ENCODE measurements around the gene KCNC1. TPM values are rescaled to one million over a fixed set of nuclear protein-coding genes. Genes with fewer than 3 reads are reported as not detected.

The KCNC1 gene
- total RNA-seq, 2 donors from 2014 or later = not detected

DNA sequence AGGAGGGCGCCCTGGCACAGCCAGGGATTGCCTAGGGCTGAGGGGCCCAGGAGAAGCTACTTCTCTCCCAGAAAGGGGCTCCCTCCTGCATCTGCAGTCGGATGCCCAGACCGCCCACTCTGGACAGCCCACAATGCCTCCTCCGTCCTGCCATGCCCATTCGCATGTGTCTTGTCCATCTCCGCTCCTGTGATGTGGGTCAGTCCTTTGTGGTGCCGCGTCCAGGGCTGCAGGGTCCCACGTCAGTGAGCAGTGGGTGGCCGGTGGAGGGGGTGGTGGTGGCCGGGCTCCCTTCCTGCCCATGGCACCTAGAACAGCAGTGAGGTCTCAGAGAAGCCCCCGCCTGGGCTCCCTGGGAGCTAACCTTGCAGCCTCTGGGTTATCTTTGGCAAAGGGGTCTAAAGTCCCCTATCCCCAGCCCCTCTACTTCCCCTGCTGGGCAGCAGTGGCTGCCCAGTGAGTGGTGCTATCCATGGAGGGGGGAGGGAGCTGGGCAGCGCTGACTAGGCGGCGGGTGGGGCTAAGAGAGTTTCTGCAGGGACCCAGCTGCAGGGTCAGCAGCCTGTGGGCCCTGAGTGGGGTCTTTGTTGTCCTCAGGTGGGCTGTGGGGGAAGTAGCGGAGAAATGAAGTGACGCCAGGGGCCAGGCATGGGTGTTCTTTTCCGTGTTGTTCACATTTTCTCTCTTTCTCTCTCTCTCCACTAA, 41.1 kb downstream of the KCNC1 start:
- Histone ChIP-seq H3K27ac (no peak overlapping the region), H3K36me3 (no peaks in the 10 kb centered on the region), H3K4me3 (no peak overlapping the region), H3K4me1 (no peaks in the 10 kb centered on the region), H3K9me3 (no peaks in the 10 kb centered on the region), H3K27me3 (no peaks in the 10 kb centered on the region)
- no peak for DNase-seq (ENCODE audit: low spot score)
- no peak for TF ChIP-seq CTCF (IDR thresholded peaks at IDR 0.05)

- no peak for DNase-seq (ENCODE audit: low spot score)
- H3K27me3 ChIP-seq = no peaks in the 10 kb centered on the region
- H3K4me3 ChIP-seq = no peak overlapping the region
- no peaks in the 10 kb centered on the region for H3K36me3 ChIP-seq
- H3K4me1 ChIP-seq = no peaks in the 10 kb centered on the region
- H3K27ac ChIP-seq = no peak overlapping the region
- TF ChIP-seq CTCF (IDR thresholded peaks at IDR 0.05) = no peak
- no peaks in the 10 kb centered on the region for H3K9me3 ChIP-seq
Measured at GRCh38 chr11:17776212-17776875, 41.8 kb downstream of the KCNC1 start.

- Histone ChIP-seq H3K27me3 (no peaks in the 10 kb centered on the region), H3K27ac (no peak overlapping the region), H3K9me3 (no peaks in the 10 kb centered on the region), H3K4me1 (no peaks in the 10 kb centered on the region), H3K36me3 (no peaks in the 10 kb centered on the region), H3K4me3 (no peak overlapping the region)
- no peak for DNase-seq (ENCODE audit: low spot score)
- no peak for TF ChIP-seq CTCF (IDR thresholded peaks at IDR 0.05)
Measured at GRCh38 chr11:17777086-17777737, 42.6 kb downstream of the KCNC1 start.

DNA sequence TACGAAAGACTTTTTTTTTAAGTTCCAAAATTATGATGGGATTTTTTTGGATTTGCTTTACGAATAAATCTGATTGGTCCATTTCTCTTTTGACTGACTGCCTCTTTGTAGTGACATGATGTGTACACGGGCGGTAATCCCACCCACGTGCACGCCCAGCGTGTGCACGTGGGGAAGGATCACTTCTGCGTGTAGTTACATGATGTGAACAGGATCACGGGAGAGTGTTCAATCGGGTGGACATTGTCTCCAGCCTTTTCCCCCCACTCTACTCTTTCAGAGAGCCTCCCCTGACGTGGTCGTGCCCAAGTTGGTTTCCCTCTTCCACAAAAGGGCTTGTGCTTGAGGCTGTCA, 43.1 kb downstream of the KCNC1 start:
- no peak for DNase-seq (ENCODE audit: low spot score)
- TF ChIP-seq CTCF (IDR thresholded peaks at IDR 0.05) = no peak
- Histone ChIP-seq H3K9me3 (no peaks in the 10 kb centered on the region), H3K4me1 (no peaks in the 10 kb centered on the region), H3K27ac (no peak overlapping the region), H3K4me3 (no peak overlapping the region), H3K27me3 (no peaks in the 10 kb centered on the region), H3K36me3 (no peaks in the 10 kb centered on the region)

GRCh38 chr11:17778352-17778751, 43.8 kb downstream of the KCNC1 start:
- DNase-seq (ENCODE audit: low spot score) = no peak
- TF ChIP-seq CTCF (IDR thresholded peaks at IDR 0.05) = no peak
- no peak overlapping the region for H3K4me3 ChIP-seq
- no peaks in the 10 kb centered on the region for H3K27me3 ChIP-seq
- H3K36me3 ChIP-seq = no peaks in the 10 kb centered on the region
- H3K4me1 ChIP-seq = no peaks in the 10 kb centered on the region
- no peaks in the 10 kb centered on the region for H3K9me3 ChIP-seq
- H3K27ac ChIP-seq = no peak overlapping the region
